ES-I3 (cell line): ENCODE measurements around the gene GCSAM.
"Not testable (repeated sequence)": the region's sequence is repeated elsewhere in the genome, so short reads cannot be mapped to it uniquely, and the experiment has no call there.

ENCODE experiments used
- H3K36me3 ChIP-seq: 2 replicates; pipeline ENCODE4 v1.6.1; 2013; ENCODE audit warnings: mild to moderate bottlenecking, low read length, control low read depth, moderate library complexity; ENCODE audit not compliant: insufficient read depth
- H3K4me1 ChIP-seq: 2 replicates; pipeline ENCODE4 v1.6.1; 2013; ENCODE audit warnings: mild to moderate bottlenecking, control low read depth, low read length; ENCODE audit not compliant: insufficient read depth
- H3K9ac ChIP-seq: 2 replicates; pipeline ENCODE4 v1.6.1; 2013; ENCODE audit warnings: low read depth, mild to moderate bottlenecking, low read length, moderate library complexity
- H3K9me3 ChIP-seq: 2 replicates; pipeline ENCODE4 v1.6.1; 2013; ENCODE audit warnings: mild to moderate bottlenecking, low read length, moderate library complexity; ENCODE audit not compliant: control insufficient read depth, insufficient read depth

Gene GCSAM

GRCh38 chr3:112084980-112085705 lies 47.9 kb downstream of the GCSAM start:
- Histone ChIP-seq H3K9ac (no peak overlapping the region; the same call in 1 of the 2 replicates), H3K36me3 (no peaks in the 10 kb centered on the region), H3K9me3 (no peaks in the 10 kb centered on the region), H3K4me1 (peaks cover 17% of the 10 kb centered on the region; the same call in 1 of the 2 replicates)

- Histone ChIP-seq H3K9me3 (no peaks in the 10 kb centered on the region), H3K9ac (no peak overlapping the region), H3K36me3 (no peaks in the 10 kb centered on the region), H3K4me1 (peaks cover 17% of the 10 kb centered on the region; the same call in 1 of the 2 replicates)
These were observed 49.8 kb downstream of the GCSAM start for GRCh38 chr3:112083239-112083638.

- Histone ChIP-seq H3K4me1 (peaks cover 16% of the 10 kb centered on the region; the same call in 1 of the 2 replicates), H3K9ac (no peak overlapping the region), H3K36me3 (no peaks in the 10 kb centered on the region), H3K9me3 (no peaks in the 10 kb centered on the region)
These were observed 54.6 kb downstream of the GCSAM start for GRCh38 chr3:112078125-112079083.

- Histone ChIP-seq H3K4me1 (peaks cover 16% of the 10 kb centered on the region; the same call in 1 of the 2 replicates), H3K9ac (peak overlapping the region; percentile 0; the same call in 1 of the 2 replicates), H3K36me3 (no peaks in the 10 kb centered on the region), H3K9me3 (no peaks in the 10 kb centered on the region)
These were observed 58.2 kb downstream of the GCSAM start for GRCh38 chr3:112074616-112075497.

- H3K4me1 ChIP-seq: peaks cover 16% of the 10 kb centered on the region; the same call in 1 of the 2 replicates
- no peak overlapping the region for H3K9ac ChIP-seq
- no peaks in the 10 kb centered on the region for H3K36me3 ChIP-seq
- H3K9me3 ChIP-seq: no peaks in the 10 kb centered on the region
These were observed 59.0 kb downstream of the GCSAM start for GRCh38 chr3:112074006-112074405.

GRCh38 chr3:112072387-112073060 lies 60.5 kb downstream of the GCSAM start:
- H3K36me3 ChIP-seq, H3K9me3 ChIP-seq, H3K9ac ChIP-seq: not testable (repeated sequence)
- H3K4me1 ChIP-seq: peaks cover 16% of the 10 kb centered on the region; the same call in 1 of the 2 replicates
